ENCODE results near the gene TEAD1.

Gene TEAD1

DNA sequence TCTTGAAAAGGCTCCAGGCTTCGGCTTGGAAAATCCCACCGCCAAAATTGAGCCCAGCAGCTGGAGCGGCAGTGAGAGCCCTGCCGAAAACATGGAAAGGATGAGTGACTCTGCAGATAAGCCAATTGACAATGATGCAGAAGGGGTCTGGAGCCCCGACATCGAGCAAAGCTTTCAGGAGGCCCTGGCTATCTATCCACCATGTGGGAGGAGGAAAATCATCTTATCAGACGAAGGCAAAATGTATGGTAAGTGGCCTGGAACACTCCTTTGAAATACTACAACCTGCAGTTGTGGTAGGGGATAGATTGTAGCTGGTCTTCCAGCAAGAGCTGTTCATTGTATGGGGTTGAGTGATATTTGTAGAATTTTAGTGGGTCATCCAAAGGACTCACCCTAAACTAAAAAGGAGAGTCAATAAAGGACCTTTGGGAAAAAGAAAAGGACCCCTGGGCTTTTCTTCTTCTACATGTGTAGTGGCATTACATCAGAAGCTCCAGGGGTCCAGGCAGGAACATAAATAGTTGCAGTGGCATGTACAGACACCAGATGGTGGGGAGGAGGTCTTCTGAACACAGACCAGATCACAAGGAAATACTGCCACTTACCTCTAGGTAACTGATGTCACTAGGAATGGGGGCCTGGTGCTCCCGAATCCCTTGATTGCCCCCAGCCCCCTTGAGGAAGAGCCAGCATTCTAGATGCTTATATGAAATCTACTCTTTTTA is 90.1 kb downstream of the TEAD1 start:
- no peak for DNase-seq (ENCODE audit: low read depth in 2 of 2)

DNA sequence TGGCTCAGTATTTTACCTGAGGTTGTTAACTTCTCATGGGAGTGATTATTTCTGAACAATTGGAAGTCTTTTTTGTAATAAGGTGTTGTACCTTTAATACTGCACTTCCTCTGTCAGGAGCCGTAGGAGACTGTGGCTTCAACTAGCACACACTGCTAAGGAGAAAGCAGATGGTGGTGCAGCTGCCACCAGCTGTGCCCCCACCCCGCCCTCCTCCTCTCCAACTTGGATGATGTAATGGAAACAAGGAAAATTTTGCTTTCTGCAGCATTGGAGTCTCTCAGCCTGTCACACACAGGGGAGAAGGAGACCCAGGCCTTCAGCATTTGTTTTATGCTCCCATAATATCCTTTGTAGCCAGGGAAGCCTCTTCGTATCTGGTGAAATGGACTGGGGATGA is 91.2 kb downstream of the TEAD1 start:
- DNase-seq (ENCODE audit: low read depth in 2 of 2) = no peak

DNA sequence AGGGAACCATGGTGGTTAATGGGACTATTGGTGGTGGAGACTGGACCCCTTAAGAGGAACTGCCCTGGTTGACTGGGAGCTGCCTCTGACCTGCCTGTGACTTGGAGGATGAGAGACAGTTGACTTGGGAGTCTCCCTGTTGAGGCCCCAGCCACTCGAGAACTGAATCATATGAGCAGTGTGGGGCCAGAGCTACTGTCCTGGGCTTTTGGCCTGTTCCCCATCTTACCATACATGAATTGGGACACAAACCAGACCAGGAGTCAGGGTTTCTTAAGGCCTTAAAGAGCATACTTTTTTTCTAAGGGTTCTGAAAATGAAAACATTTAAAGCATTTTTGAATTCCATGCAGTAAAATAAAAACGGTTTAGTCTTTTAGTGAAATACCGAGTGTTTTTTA is 92.8 kb downstream of the TEAD1 start:
- no peak for DNase-seq (ENCODE audit: low read depth in 2 of 2)

DNA sequence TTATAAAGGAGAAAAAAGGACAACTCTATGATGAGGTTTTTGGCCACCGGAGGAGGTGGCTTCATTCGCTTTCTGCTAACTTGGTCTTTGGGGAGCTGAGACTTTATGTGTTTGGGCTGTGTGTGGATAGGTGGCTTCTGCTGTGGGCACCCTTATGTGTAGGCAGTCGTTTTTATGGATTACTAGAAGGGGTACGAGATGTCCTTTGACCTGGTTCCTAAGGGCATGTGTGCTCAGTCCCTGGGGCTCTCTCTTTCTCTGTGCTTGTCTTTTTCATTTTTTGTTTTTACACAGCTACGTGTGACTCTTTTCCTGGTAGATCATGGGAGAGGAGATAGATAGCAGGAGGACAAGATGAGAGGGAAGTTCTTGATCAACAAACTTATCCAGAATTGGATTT is 93.4 kb downstream of the TEAD1 start:
- DNase-seq (ENCODE audit: low read depth in 2 of 2) = no peak

DNA sequence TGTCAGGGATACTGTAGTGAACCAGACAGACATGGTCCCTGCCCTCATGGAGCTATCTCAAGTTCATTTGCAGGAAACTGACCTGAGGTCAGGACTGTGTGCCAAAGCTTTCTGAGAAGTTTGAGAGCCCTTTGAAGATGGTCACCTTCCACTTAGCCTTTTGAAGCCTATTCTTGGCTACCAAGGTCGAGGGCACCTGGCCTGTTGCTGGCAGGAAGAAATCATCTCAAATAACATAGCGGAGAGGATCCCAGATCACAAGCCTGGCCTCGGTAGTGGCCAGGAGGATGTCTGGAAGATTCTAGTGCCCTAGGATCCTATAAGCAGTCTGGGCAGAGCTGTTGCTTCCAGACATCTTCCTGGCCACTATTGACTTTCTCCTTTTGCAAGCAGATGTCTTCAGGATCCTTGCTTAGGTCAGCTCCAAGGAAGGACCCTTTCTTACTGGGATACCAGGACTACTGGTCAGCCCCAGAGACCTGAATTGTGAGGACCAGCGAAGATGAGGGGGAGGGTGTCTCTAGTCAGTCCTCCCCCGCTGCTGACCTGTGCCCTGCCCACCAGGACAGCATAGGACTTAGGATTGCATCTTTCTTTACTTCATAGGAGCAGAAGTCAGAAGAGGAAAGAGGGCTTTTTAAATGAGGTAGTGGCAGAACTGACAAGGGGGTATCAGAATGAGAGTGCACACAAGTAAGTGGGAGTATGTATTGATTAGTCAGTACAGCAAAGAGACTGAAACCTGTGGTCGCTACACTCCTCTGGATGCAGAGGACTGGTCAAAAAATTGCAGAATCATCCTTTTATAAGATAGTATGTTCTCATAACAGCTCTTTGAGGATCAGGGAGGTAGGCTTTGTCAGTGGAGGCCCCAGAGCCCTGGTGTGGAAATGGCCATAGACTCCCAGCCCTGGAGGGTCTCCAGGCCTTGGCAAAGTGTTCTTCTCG is 94.8 kb downstream of the TEAD1 start:
- DNase-seq (ENCODE audit: low read depth in 2 of 2) = no peak

DNA sequence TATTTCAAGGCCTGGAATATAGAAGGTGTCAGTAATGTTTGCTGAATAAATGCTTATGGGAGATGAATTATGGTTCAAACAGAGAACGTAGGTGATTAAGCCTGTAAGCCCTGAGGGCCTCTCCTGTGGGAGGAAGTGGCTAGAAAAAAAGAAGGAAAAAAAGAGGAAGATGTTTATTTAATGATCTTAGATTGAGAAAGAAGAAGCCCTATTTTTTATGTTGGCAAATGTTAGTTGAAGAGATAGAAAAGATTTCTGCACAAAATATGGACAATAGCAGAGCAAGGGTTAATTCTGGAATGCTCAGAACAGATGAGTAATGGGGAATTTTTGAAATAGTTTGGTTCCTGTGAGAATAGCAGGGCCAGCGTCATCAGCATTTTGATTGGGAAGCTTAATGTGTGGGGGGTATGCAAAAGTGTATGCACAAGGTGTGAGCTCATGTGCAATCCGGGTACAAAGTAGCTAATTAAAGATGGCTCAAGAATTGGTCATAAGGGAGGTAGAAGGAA is 95.7 kb downstream of the TEAD1 start:
- no peak for DNase-seq (ENCODE audit: low read depth in 2 of 2)

DNA sequence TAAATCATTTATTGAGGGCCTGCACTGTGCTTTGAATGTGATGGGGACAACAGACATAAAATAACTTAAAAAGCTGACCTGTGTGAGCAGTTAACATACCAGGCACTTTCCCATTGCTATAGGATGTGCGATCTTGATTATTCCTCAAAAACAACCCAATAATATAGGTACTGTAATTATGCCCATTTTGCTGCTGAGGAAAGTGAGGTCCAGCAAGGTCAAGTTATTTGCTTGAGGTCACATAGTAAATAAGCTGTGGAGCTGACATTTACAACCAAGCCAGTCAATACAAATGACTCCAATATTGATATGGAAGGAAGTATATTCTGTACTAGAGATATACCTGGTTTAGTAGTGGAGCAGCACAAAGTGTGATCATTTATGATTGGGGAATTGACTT is 96.2 kb downstream of the TEAD1 start:
- DNase-seq (ENCODE audit: low read depth in 2 of 2) = no peak

DNA sequence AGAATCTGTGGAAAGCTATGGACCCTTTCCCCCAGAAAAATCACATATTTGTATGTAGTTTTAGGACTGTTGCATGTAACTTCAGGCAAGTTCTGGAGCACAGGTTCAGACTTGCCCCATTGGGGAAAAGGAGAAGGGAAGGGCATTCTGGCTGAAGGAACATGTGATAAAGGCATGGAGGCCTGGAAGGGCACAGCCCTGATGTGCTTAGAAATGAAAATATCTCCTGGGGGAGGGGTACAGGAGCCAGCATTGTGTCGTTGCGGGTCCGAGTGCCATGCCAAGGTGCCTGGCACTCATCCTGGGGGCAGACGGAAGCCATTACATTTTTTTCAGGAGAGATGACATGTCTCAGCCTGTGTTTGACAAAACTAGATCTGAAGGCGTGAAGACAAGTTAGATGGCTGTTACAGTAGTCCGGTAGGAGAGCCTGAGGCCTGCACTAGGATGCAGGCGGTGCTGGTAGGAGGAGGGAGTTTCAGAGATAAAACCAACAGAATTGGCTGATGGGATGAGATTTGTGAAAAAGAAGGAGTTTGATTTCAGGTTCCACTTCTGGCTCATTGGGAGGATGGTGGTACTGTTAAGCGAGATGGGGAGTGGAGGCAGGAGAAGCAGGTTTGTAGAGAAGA is 96.9 kb downstream of the TEAD1 start:
- DNase-seq (ENCODE audit: low read depth in 2 of 2) = no peak

DNA sequence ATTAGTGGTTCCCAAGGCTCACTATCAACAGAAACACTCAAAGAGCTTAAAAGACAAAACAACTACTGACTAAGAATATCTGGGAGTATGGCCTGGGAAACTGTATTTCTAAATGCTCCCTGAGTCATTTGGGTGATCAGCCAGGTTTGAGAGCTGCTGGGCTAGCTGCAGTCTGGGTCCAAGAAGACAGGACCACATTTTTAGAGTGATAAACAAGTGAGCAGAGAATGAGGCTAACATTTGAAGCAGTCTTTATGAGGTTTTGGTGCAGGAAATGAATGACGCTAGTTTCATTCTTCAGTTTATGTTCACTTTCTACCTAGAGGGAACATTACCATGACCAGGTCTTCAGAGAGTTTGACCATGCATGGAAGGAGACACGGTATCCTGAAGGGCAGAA is 97.7 kb downstream of the TEAD1 start:
- no peak for DNase-seq (ENCODE audit: low read depth in 2 of 2)

DNA sequence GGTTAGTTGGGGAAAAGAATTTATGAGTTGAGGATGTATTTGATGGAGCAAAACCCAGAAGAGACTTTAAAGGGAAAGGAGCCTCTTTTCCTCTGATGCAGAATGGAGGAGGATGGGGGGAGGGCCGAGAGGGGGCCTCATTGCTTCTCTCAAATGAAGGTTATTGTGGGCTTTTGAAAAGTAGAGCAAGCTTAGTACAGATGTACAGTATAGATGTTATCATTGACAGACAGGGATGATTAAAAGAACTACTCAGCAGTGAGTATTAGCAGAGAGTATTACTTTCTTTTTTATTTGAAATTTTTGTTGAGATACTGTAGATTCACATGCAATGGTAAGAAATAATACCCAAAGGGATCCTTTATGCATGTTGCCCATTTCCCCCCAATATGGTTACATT is 98.1 kb downstream of the TEAD1 start:
- no peak for DNase-seq (ENCODE audit: low read depth in 2 of 2)

DNA sequence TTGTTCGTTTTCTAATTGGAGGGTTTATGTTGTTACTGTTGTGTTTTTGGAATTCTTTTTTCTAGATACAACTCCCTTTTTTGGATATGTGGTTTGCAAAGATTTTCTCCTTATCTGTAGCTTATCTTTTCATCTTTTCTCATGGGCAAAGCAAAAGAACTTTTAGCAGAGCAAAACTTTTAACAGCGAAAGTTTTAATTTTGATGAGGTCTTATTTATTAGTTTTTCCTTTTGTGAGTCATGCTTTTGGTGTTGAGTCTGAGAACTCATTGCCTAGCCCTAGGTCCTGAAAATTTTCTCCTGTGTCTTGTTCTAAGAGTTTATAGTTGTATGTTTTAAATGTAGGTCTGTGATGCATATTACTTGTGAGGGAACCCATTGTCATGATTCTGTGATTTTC is 99.4 kb downstream of the TEAD1 start:
- no peak for DNase-seq (ENCODE audit: low read depth in 2 of 2)

DNA sequence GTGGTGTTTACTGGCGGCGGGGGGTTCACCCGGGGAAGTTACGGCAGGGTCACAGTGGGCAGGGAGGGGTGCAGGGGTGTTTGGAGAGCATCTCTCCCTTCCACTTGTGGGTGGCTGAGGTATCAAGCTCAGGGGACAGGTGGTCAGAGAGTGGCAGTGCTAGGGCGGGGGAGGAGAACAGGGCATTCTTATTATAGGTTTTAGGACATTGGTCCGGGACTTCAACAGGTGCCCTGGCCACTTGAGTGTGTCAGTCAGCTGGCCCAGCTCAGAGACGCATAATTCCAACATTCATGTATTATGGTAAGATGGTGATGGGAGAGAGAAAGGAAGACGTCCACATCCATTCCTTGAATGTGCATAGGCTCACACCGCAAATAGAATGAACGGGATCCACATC is 101.7 kb downstream of the TEAD1 start:
- DNase-seq (ENCODE audit: low read depth in 2 of 2) = no peak

DNA sequence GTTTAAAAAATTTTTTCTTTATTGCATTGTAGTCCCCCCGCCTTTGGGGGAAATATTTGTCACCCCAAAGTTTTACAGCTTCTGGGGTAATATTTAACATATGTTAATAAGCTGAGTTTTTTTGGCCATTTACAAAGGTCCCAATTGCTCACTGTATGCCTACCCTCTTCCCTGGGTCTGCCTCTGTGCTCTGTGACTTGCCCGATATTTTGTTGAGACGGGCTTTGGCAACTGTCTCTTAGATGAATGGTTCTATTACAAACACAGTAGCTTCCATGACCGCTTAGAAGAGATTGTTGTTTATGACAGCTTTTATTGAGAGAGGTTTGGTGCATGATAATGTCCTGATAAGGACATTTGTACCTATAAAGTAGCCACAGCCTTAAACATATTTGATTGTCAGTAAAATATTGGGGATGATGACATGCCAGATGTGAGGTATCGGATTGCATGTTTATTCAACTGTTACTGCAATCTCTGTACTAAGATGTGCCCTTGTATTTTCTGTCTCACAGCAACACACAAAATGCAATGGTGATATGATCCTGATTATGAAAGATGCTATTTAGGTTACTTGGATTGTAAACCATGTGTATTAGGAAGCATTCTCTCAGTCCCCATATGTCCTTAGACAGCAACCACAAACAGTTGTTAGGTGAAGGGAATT is 103.1 kb downstream of the TEAD1 start:
- no peak for DNase-seq (ENCODE audit: low read depth in 2 of 2)

DNA sequence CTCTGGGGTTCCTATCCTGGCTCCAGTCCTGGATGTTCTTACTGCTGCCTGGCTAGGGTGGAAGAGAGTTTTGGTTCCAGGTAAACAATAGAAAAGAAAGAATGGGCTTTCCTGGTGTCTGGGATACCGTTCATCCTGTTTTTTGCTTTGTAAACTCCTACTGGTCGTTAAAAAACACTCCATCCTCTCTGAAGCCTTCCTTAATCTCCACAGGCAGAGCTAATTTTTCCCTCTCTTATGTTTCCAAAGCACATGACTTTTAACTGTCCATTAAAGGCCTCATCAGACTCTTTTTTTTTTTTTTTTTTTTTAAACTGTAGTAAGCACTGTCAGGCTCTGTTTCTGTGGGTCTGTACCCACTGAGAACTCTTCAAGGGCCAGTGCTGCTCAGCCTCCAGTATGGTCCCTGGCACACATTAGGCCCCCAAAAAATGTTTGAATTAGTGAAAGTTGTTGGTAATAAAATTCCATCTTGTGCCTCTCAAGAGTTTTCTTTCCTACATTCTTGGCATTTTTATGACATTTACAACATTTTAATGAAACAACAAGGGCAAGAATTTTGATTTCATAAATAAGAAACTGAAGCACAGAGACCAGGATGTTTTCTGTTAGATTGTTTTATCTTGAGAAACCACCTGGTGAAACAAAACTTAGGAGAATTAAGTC is 104.2 kb downstream of the TEAD1 start:
- DNase-seq (ENCODE audit: low read depth in 2 of 2) = no peak

DNA sequence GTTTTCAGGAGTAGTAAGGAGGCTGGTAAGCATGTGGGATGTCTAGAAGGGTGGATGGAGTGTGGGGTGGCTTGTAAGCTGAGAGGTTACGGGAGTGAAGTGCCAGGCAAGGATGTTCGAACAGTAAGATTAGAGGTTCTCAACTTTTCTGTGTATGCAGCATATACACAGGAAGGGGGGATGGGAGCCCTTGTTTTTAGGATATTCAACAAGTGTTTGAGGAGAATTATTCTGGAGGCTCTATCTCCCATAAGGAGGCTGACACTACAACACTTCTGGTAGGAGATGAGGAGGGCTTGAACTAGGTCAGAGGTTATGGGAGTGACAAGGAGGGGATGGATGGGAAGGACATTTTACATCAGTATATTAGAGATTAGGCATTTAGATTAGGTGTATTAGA is 109.5 kb downstream of the TEAD1 start:
- no peak for DNase-seq (ENCODE audit: low read depth in 2 of 2)

DNA sequence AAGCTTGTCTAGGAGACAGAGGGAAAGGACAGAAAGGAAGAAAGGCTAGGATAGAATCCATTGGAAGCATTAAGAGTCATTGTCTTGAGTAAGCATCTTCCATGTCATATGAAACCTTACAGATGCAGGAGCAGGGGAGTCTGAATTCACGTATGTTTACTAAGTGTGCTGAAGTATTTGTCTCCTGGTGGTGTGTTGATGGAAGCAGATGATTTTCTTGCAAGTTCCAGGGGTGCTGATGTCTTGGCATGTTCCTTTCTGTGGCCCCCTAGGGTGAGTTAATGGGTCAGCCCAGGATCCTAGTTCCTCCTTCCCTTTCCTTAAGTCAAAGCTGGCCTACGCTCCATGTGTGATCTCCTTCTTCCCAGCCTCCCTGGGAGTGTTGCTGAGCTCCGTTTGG is 110.2 kb downstream of the TEAD1 start:
- DNase-seq (ENCODE audit: low read depth in 2 of 2) = no peak

DNA sequence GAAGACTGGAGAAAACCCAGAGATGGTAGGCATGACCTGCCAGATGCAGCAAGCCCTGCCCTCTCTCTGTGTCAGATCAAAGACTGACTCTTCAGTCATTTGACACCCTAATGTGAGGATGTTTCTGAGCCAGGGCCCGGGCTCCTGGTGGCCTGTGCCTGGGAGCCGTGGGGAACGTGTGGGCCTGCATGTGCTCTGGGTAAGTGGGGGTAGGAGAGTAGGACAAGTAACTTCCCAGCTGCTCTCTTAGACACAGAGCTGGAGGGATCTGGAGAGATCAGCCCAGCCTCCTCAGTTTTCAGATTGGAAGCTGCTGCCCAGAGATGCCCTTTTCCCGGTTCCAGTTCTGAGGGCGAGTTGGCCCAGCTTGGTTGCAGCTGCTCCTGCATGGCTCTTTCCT is 110.8 kb downstream of the TEAD1 start:
- DNase-seq (ENCODE audit: low read depth in 2 of 2) = no peak

DNA sequence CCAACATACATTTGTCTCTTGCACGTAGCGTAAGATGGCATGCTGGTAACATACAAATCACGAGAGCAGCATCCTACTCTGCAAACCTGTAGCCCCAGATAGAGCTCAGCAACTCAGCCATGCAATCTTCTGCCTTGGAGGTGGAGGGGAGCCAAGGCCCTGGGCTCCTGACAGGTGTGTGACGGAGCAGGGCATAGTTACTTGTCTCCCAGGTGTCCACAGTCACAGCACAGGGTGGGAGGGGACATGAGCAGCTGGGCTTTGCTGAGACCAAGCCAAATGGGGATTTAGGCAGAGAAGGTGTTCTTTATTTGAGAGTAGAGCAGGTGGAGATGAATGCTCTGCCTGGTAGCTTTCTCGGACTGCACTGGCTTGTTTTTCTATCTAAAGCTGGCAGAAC is 111.7 kb downstream of the TEAD1 start:
- DNase-seq (ENCODE audit: low read depth in 2 of 2) = no peak

DNA sequence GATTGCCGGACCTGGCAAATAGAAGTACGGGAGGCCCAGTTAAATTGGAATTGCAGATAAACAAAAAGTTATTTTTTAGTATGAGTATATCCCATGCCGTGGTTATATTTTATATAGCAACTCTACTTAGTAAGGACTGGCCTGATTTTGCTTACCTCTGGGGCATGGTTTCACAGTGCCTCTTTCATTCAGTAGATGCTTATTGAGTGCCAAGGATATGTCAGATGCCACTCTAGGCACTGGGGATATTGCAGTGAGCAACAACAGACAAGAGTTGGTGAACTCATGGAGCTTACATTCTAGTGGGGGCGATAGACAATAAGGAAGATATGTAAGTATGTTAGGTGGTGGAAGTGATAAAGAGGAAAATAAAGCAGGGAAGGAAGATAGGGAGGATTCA is 112.2 kb downstream of the TEAD1 start:
- no peak for DNase-seq (ENCODE audit: low read depth in 2 of 2)

DNA sequence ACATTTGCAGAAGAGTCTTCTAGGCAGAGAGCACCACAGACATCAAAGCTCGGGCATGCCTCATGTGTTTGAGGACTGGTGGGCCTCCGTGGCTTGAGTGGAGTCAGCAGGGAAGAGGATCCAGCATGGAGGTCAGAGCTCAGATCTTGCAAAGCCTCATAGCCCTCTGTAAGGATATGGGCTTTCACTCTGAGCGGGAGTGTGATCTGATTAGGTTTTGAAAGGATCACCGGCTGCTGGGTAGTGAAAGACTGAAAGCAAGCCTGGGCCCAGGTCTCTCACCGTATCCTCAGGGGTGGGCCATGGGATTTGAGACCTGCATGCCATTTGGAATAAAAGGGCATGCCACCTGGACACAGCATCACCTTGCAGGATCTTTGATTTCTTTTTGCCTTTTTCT is 112.7 kb downstream of the TEAD1 start:
- DNase-seq (ENCODE audit: low read depth in 2 of 2) = no peak

DNA sequence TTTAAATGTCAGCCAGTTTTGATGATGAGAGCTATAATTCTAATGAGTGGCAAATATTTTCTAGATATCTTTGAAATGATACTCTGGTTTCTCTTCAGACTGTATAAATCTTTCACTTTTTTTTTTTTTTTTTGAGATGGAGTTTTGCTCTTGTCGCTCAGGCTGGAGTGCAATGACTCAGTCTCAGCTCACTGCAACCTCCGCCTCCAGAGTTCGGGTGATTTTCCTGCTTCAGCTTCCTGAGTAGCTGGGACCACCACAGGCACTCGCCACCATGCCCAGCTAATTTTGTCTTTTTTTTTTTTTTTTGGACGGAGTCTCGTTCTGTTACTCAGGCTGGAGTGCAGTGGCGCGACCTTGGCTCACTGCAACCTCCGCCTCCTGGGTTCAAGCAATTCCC is 113.6 kb downstream of the TEAD1 start:
- DNase-seq (ENCODE audit: low read depth in 2 of 2) = no peak
